Neural progenitor cell (in vitro differentiated cells): Measurements from ENCODE around the gene CAMK2D. TPM values are rescaled to one million over a fixed set of nuclear protein-coding genes. Genes with fewer than 3 reads are reported as not detected.

ENCODE experiments used
- DNase-seq: peaks from one replicate; pipeline ENCODE4 v3.0.0-alpha.2; 2016; ENCODE audit warnings: low spot score
- H2AFZ ChIP-seq: fragments of 200-600 bp; sonication (generic); replicated peaks from 2 replicates; pipeline ENCODE4 v1.6.1; 2016; ENCODE audit warnings: antibody characterized with exemption
- H3F3A ChIP-seq: fragments of 200-600 bp; sonication (generic); 2 replicates; pipeline ENCODE4 v1.6.1; 2016; ENCODE audit warnings: antibody characterized with exemption, low read depth
- H3K27ac ChIP-seq: fragments of 200-600 bp; sonication (generic); 2 replicates; pipeline ENCODE4 v1.5.1; 2016; ENCODE audit warnings: mild to moderate bottlenecking
- H3K27me3 ChIP-seq: fragments of 200-600 bp; sonication (generic); 2 replicates; pipeline ENCODE4 v1.6.1; 2016; ENCODE audit warnings: mild to moderate bottlenecking, moderate library complexity
- H3K36me3 ChIP-seq: fragments of 200-600 bp; sonication (generic); 2 replicates; pipeline ENCODE4 v1.5.1; 2016
- H3K4me1 ChIP-seq: fragments of 200-600 bp; sonication (generic); 2 replicates; pipeline ENCODE4 v1.6.1; 2016; ENCODE audit warnings: mixed run types
- H3K4me2 ChIP-seq: fragments of 200-600 bp; sonication (generic); 2 replicates; pipeline ENCODE4 v1.6.1; 2016
- H3K4me3 ChIP-seq: fragments of 200-600 bp; sonication (generic); 2 replicates; pipeline ENCODE4 v1.5.1; 2016
- H3K79me2 ChIP-seq: fragments of 200-600 bp; sonication (generic); 2 replicates; pipeline ENCODE4 v1.6.1; 2016; ENCODE audit warnings: low read depth
- H3K9ac ChIP-seq: fragments of 200-600 bp; sonication (generic); 2 replicates; pipeline ENCODE4 v1.6.1; 2016
- H3K9me3 ChIP-seq: fragments of 200-600 bp; sonication (generic); 2 replicates; pipeline ENCODE4 v1.5.1; 2016; ENCODE audit warnings: low read depth
- H4K20me1 ChIP-seq: fragments of 200-600 bp; sonication (generic); 2 replicates; pipeline ENCODE4 v1.6.1; 2016; ENCODE audit warnings: low read depth
- H3K27ac Mint-ChIP-seq: 3 replicates; pipeline ENCODE4 v1.8.0; 2021; ENCODE audit warnings: mixed read lengths
- H3K27me3 Mint-ChIP-seq: 2 replicates; pipeline ENCODE4 v1.8.0; 2022; ENCODE audit warnings: low read depth, mild to moderate bottlenecking, inconsistent platforms, moderate library complexity, mixed read lengths; ENCODE audit not compliant: insufficient read depth
- H3K36me3 Mint-ChIP-seq: 3 replicates; pipeline ENCODE4 v1.8.0; 2021; ENCODE audit warnings: mixed read lengths
- H3K4me1 Mint-ChIP-seq: 3 replicates; pipeline ENCODE4 v1.8.0; 2021; ENCODE audit warnings: mixed read lengths
- H3K4me3 Mint-ChIP-seq: 3 replicates; pipeline ENCODE4 v1.8.0; 2021; ENCODE audit warnings: mild to moderate bottlenecking, moderate library complexity, mixed read lengths
- H3K9me3 Mint-ChIP-seq: 3 replicates; pipeline ENCODE4 v1.8.0; 2020; ENCODE audit warnings: mixed read lengths
- EZH2 ChIP-seq: fragments of 200-600 bp; sonication (generic); IDR thresholded peaks from 2 replicates; pipeline ENCODE4 v1.6.1; 2017; ENCODE audit warnings: antibody characterized with exemption, mild to moderate bottlenecking, moderate library complexity
- EZH2phosphoT487 ChIP-seq: fragments of 200-600 bp; sonication (generic); IDR thresholded peaks from 2 replicates; pipeline ENCODE4 v1.6.1; 2017; ENCODE audit warnings: antibody characterized with exemption
- total RNA-seq: library from RNA; depleted of rRNA; stranded (reverse); fragments of >200 nt; gene quantifications from 2 replicates; pipeline ENCODE4 v1.2.3, GENCODE V29; 2015; ENCODE audit warnings: low replicate concordance
- TF ChIP-seq, protein P1 (sequence below): fragments of 200-600 bp; sonication (generic); IDR thresholded peaks from 2 replicates; pipeline ENCODE4 v1.5.1; 2017; ENCODE audit warnings: antibody characterized with exemption, mild to moderate bottlenecking

The CAMK2D gene
- total RNA-seq, 1 donor from 2014 or later, result 33.2 TPM

DNA sequence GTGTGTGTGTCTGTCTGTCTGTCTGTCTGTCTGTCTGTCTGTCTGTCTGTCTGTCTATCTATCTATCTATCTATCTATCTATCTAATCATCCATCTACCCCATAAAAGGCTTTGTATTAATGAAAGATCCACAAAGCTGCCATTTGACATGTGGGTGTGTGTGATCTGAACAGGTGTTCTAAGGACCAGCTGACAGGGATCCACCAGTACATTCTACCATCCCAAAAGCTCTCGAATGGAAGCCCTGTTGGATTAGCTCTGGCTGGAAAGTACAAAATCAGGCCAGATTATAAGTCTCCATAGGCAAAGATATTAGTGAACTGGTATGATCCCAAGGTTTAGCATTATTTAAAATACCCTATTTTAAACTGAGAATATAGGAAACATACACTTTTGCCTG is 299.3 kb downstream of the CAMK2D start:
- TF ChIP-seq, protein P1, sequence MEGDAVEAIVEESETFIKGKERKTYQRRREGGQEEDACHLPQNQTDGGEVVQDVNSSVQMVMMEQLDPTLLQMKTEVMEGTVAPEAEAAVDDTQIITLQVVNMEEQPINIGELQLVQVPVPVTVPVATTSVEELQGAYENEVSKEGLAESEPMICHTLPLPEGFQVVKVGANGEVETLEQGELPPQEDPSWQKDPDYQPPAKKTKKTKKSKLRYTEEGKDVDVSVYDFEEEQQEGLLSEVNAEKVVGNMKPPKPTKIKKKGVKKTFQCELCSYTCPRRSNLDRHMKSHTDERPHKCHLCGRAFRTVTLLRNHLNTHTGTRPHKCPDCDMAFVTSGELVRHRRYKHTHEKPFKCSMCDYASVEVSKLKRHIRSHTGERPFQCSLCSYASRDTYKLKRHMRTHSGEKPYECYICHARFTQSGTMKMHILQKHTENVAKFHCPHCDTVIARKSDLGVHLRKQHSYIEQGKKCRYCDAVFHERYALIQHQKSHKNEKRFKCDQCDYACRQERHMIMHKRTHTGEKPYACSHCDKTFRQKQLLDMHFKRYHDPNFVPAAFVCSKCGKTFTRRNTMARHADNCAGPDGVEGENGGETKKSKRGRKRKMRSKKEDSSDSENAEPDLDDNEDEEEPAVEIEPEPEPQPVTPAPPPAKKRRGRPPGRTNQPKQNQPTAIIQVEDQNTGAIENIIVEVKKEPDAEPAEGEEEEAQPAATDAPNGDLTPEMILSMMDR, result no peak
- TF ChIP-seq EZH2phosphoT487 (no peak), EZH2 (no peak)
- Histone ChIP-seq H3K36me3 (no peaks in the 10 kb centered on the region), H3K4me1 (no peaks in the 10 kb centered on the region), H4K20me1 (no peaks in the 10 kb centered on the region), H3K27ac (no peak overlapping the region), H3K9me3 (no peaks in the 10 kb centered on the region), H3K4me3 (no peak overlapping the region), H3K27me3 (no peaks in the 10 kb centered on the region), H3F3A (no peaks in the 10 kb centered on the region), H3K4me2 (no peak overlapping the region), H3K79me2 (no peaks in the 10 kb centered on the region), H2AFZ (no peak overlapping the region), H3K9ac (no peak overlapping the region)
- Mint-ChIP-seq H3K27ac (no peak overlapping the region), H3K36me3 (peaks cover 2% of the 10 kb centered on the region), H3K4me1 (no peaks in the 10 kb centered on the region), H3K9me3 (no peaks in the 10 kb centered on the region), H3K4me3 (no peak overlapping the region), H3K27me3 (no peaks in the 10 kb centered on the region)
- DNase-seq, result no peak

GRCh38 chr4:113461281-113461680 is 300.3 kb downstream of the CAMK2D start:
- no peaks in the 10 kb centered on the region for H3K4me1 ChIP-seq
- no peaks in the 10 kb centered on the region for H3K27me3 Mint-ChIP-seq
- H3K9ac ChIP-seq, result no peak overlapping the region
- peaks cover 2% of the 10 kb centered on the region for H3K4me1 Mint-ChIP-seq
- DNase-seq, result no peak
- H3K27me3 ChIP-seq, result no peaks in the 10 kb centered on the region
- TF ChIP-seq EZH2phosphoT487 (no peak), EZH2 (no peak)
- no peak overlapping the region for H3K4me2 ChIP-seq
- H3K9me3 ChIP-seq, result no peaks in the 10 kb centered on the region
- H3K27ac ChIP-seq, result no peak overlapping the region
- no peaks in the 10 kb centered on the region for H3K36me3 ChIP-seq
- no peaks in the 10 kb centered on the region for H3F3A ChIP-seq
- H2AFZ ChIP-seq, result no peak overlapping the region
- H3K36me3 Mint-ChIP-seq, result peaks cover 2% of the 10 kb centered on the region
- H3K9me3 Mint-ChIP-seq, result no peaks in the 10 kb centered on the region
- no peaks in the 10 kb centered on the region for H3K79me2 ChIP-seq
- no peak overlapping the region for H3K4me3 Mint-ChIP-seq
- no peak overlapping the region for H3K4me3 ChIP-seq
- no peak overlapping the region for H3K27ac Mint-ChIP-seq
- H4K20me1 ChIP-seq, result no peaks in the 10 kb centered on the region

GRCh38 chr4:113457886-113458285 is 303.7 kb downstream of the CAMK2D start:
- Mint-ChIP-seq H3K4me3 (no peak overlapping the region), H3K4me1 (peaks cover 30% of the 10 kb centered on the region), H3K9me3 (no peaks in the 10 kb centered on the region), H3K27ac (no peak overlapping the region), H3K27me3 (no peaks in the 10 kb centered on the region), H3K36me3 (peaks cover 2% of the 10 kb centered on the region)
- no peak overlapping the region for H3K27ac ChIP-seq
- H2AFZ ChIP-seq, result no peak overlapping the region
- DNase-seq, result no peak
- H4K20me1 ChIP-seq, result no peaks in the 10 kb centered on the region
- H3K4me1 ChIP-seq, result peaks cover 10% of the 10 kb centered on the region
- no peaks in the 10 kb centered on the region for H3K27me3 ChIP-seq
- no peaks in the 10 kb centered on the region for H3K79me2 ChIP-seq
- H3K9me3 ChIP-seq, result no peaks in the 10 kb centered on the region
- no peak overlapping the region for H3K9ac ChIP-seq
- TF ChIP-seq, protein P1, result no peak
- TF ChIP-seq EZH2 (no peak), EZH2phosphoT487 (no peak)
- no peaks in the 10 kb centered on the region for H3K36me3 ChIP-seq
- no peak overlapping the region for H3K4me3 ChIP-seq
- no peak overlapping the region for H3K4me2 ChIP-seq
- peaks cover 6% of the 10 kb centered on the region for H3F3A ChIP-seq

- Histone ChIP-seq H3K27ac (no peak overlapping the region), H3K4me1 (peaks cover 15% of the 10 kb centered on the region), H3K4me2 (no peak overlapping the region), H3F3A (peaks cover 6% of the 10 kb centered on the region), H3K27me3 (no peaks in the 10 kb centered on the region), H3K79me2 (no peaks in the 10 kb centered on the region), H3K9me3 (no peaks in the 10 kb centered on the region), H3K4me3 (no peak overlapping the region), H2AFZ (no peak overlapping the region), H4K20me1 (no peaks in the 10 kb centered on the region), H3K36me3 (no peaks in the 10 kb centered on the region), H3K9ac (no peak overlapping the region)
- H3K4me1 Mint-ChIP-seq, result peaks cover 32% of the 10 kb centered on the region
- no peak overlapping the region for H3K4me3 Mint-ChIP-seq
- no peaks in the 10 kb centered on the region for H3K9me3 Mint-ChIP-seq
- no peak for DNase-seq
- peaks cover 2% of the 10 kb centered on the region for H3K36me3 Mint-ChIP-seq
- H3K27ac Mint-ChIP-seq, result no peak overlapping the region
- TF ChIP-seq EZH2phosphoT487 (no peak), EZH2 (no peak)
- TF ChIP-seq, protein P1, result no peak
- no peaks in the 10 kb centered on the region for H3K27me3 Mint-ChIP-seq
These were observed 304.4 kb downstream of the CAMK2D start for GRCh38 chr4:113457121-113457520.
